OCI-LY1 (cell line): ENCODE measurements around the gene SPRTN.

Source experiments
- H2AFZ ChIP-seq: fragments of 200-600 bp; sonication (generic), shearing (Covaris generic); 2 replicates; pipeline ENCODE4 v1.6.0; 2014; ENCODE audit warnings: antibody characterized with exemption, mild to moderate bottlenecking, low read length
- H3F3A ChIP-seq: fragments of 200-600 bp; sonication (generic), shearing (Covaris generic); 2 replicates; pipeline ENCODE4 v1.6.0; 2014; ENCODE audit warnings: mild to moderate bottlenecking, antibody characterized with exemption, low read length, moderate library complexity; ENCODE audit not compliant: insufficient read depth
- H3K27ac ChIP-seq: fragments of 200-600 bp; sonication (generic); 2 replicates; pipeline ENCODE4 v1.5.1; 2014; ENCODE audit warnings: low read length, mixed run types, mild to moderate bottlenecking, low read depth; ENCODE audit not compliant: poor library complexity, severe bottlenecking
- H3K27me3 ChIP-seq: fragments of 200-600 bp; sonication (generic); 2 replicates; pipeline ENCODE4 v1.6.0; 2014; ENCODE audit warnings: antibody characterized with exemption, mild to moderate bottlenecking, low read length, moderate library complexity; ENCODE audit not compliant: insufficient read depth
- H3K36me3 ChIP-seq: fragments of 200-600 bp; sonication (generic); 2 replicates; pipeline ENCODE4 v1.6.1; 2014; ENCODE audit warnings: mild to moderate bottlenecking, antibody characterized with exemption, low read length, moderate library complexity, mixed read lengths; ENCODE audit not compliant: insufficient read depth
- H3K4me1 ChIP-seq: fragments of 200-600 bp; sonication (generic); 2 replicates; pipeline ENCODE4 v1.5.1; 2014; ENCODE audit warnings: mild to moderate bottlenecking, low read length, moderate library complexity; ENCODE audit not compliant: insufficient read depth, severe bottlenecking
- H3K4me2 ChIP-seq: fragments of 200-600 bp; sonication (generic), shearing (Covaris generic); 2 replicates; pipeline ENCODE4 v1.6.1; 2014; ENCODE audit warnings: low read length
- H3K4me3 ChIP-seq: fragments of 200-600 bp; sonication (generic); 2 replicates; pipeline ENCODE4 v1.5.1; 2014; ENCODE audit warnings: low read length, low read depth, mild to moderate bottlenecking, mixed read lengths; ENCODE audit not compliant: poor library complexity, severe bottlenecking
- H3K79me2 ChIP-seq: fragments of 200-600 bp; shearing (Covaris generic); 2 replicates; pipeline ENCODE4 v1.6.1; 2016; ENCODE audit warnings: mixed run types, low read length, mixed read lengths; ENCODE audit not compliant: insufficient read depth
- H3K9ac ChIP-seq: fragments of 200-600 bp; sonication (generic), shearing (Covaris generic); 2 replicates; pipeline ENCODE4 v1.6.1; 2014; ENCODE audit warnings: mild to moderate bottlenecking, low read length, mixed read lengths
- H3K9me2 ChIP-seq: fragments of 200-600 bp; sonication (generic), shearing (Covaris generic); 2 replicates; pipeline ENCODE4 v1.6.1; 2014; ENCODE audit warnings: low read depth, mild to moderate bottlenecking, low read length, mixed read lengths
- H3K9me3 ChIP-seq: fragments of 200-600 bp; shearing (Covaris generic); 2 replicates; pipeline ENCODE4 v1.6.1; 2014; ENCODE audit warnings: low read length, mixed read lengths
- H4K20me1 ChIP-seq: fragments of 200-600 bp; sonication (generic), shearing (Covaris generic); 2 replicates; pipeline ENCODE4 v1.6.0; 2016; ENCODE audit warnings: mild to moderate bottlenecking, low read length; ENCODE audit not compliant: insufficient read depth
- CTCF ChIP-seq: fragments of 200-600 bp; sonication (generic), shearing (Covaris generic); IDR thresholded peaks from 2 replicates; pipeline ENCODE4 v1.5.1; 2017; ENCODE audit warnings: mild to moderate bottlenecking, antibody characterized with exemption, low read length, moderate library complexity, mixed read lengths
- EZH2 ChIP-seq: fragments of 200-600 bp; sonication (generic), shearing (Covaris generic); IDR thresholded peaks from 2 replicates; pipeline ENCODE4 v1.8.0; 2017; ENCODE audit warnings: borderline replicate concordance, mixed run types, mild to moderate bottlenecking, antibody characterized with exemption, low read length, moderate library complexity, mixed read lengths

The SPRTN gene

GRCh38 chr1:231357187-231357772, 19.2 kb downstream of the SPRTN start:
- peak overlapping the region; percentile 15 for H3K4me3 ChIP-seq
- H3K36me3 ChIP-seq = peaks cover 15% of the 10 kb centered on the region
- H3K9me2 ChIP-seq = no peaks in the 10 kb centered on the region
- no peak overlapping the region for H2AFZ ChIP-seq
- H4K20me1 ChIP-seq = no peaks in the 10 kb centered on the region
- no peaks in the 10 kb centered on the region for H3K27me3 ChIP-seq
- H3K9ac ChIP-seq = peak overlapping the region; percentile 7; the same call in 1 of the 2 replicates
- no peaks in the 10 kb centered on the region for H3F3A ChIP-seq
- H3K79me2 ChIP-seq = no peaks in the 10 kb centered on the region
- no peak overlapping the region for H3K27ac ChIP-seq
- H3K4me1 ChIP-seq = peaks cover 6% of the 10 kb centered on the region
- H3K4me2 ChIP-seq = peak overlapping the region; percentile 33
- TF ChIP-seq CTCF (no peak), EZH2 (no peak)
- no peaks in the 10 kb centered on the region for H3K9me3 ChIP-seq

GRCh38 chr1:231357831-231358354, 19.8 kb downstream of the SPRTN start:
- no peaks in the 10 kb centered on the region for H3K27me3 ChIP-seq
- peak overlapping the region; percentile 7; the same call in 1 of the 2 replicates for H3K9ac ChIP-seq
- peaks cover 6% of the 10 kb centered on the region for H3K4me1 ChIP-seq
- no peak overlapping the region for H3K27ac ChIP-seq
- no peaks in the 10 kb centered on the region for H3K9me2 ChIP-seq
- peak overlapping the region; percentile 33 for H3K4me2 ChIP-seq
- no peaks in the 10 kb centered on the region for H3F3A ChIP-seq
- H3K36me3 ChIP-seq = peaks cover 9% of the 10 kb centered on the region
- peak overlapping the region; percentile 15 for H3K4me3 ChIP-seq
- H3K9me3 ChIP-seq = no peaks in the 10 kb centered on the region
- TF ChIP-seq EZH2 (no peak), CTCF (peak; percentile 86)
- no peaks in the 10 kb centered on the region for H4K20me1 ChIP-seq
- no peaks in the 10 kb centered on the region for H3K79me2 ChIP-seq
- no peak overlapping the region for H2AFZ ChIP-seq

GRCh38 chr1:231359113-231359512, 21.0 kb downstream of the SPRTN start:
- H2AFZ ChIP-seq = no peak overlapping the region
- no peaks in the 10 kb centered on the region for H3K27me3 ChIP-seq
- H3K27ac ChIP-seq = no peak overlapping the region
- TF ChIP-seq CTCF = no peak
- TF ChIP-seq EZH2 = no peak
- H3K36me3 ChIP-seq = peaks cover 8% of the 10 kb centered on the region
- no peak overlapping the region for H3K9ac ChIP-seq
- no peaks in the 10 kb centered on the region for H3F3A ChIP-seq
- H3K9me3 ChIP-seq = no peaks in the 10 kb centered on the region
- H3K79me2 ChIP-seq = no peaks in the 10 kb centered on the region
- no peak overlapping the region for H3K4me3 ChIP-seq
- H3K9me2 ChIP-seq = no peaks in the 10 kb centered on the region
- H3K4me2 ChIP-seq = no peak overlapping the region
- H4K20me1 ChIP-seq = no peaks in the 10 kb centered on the region
- H3K4me1 ChIP-seq = peaks cover 6% of the 10 kb centered on the region
